Measurements from ENCODE around the gene BEX4. TPM values are rescaled to one million over a fixed set of nuclear protein-coding genes. Genes with fewer than 3 reads are reported as not detected.
"Not testable (repeated sequence)": the region's sequence is repeated elsewhere in the genome, so short reads cannot be mapped to it uniquely, and the experiment has no call there.

BEX4 gene, protein sequence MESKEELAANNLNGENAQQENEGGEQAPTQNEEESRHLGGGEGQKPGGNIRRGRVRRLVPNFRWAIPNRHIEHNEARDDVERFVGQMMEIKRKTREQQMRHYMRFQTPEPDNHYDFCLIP
- total RNA-seq (10 to 100 TPM; 23.8 to 53.6 (median 29.4) TPM), total RNA-seq (10.4 to 51.2 (median 39.7) reads per million in 29 experiments)
- 28.6 TPM for total RNA-seq (2013)

DNA sequence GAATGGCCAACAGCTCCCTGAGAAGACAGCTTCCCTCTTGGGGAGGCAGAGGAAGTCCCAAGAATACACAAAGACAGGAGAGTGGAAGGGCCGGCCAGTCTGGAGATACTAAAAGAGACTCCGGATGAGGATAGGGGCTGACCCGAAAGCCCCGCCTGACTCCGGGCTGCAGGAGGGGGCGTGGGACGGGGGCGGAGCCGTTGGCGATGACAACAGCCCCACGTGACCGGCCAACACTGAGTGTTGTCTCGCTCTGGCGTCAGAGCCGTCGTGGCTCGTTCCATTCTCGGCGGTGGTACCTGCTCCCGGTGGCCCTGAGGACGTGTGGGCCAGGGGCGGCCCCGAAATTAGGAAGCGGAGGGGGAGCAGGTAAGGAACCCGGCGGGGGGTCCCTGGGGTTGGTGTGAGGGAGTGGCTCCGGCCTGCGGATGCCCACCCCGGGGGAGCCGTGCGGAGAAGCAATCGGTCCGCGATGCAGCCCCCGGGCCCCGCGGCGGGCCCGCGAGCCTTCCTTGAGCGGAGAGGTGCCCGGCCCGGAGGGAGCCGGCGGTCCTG lies at the start of gene BEX4:
Gene BEX4, plus strand, starts transcription at position 239 of the 555 bp plus-strand sequence. CDS start 1,046 bp downstream, outside the sequence.
- Mint-ChIP-seq H3K4me3 (peak within 1 kb of the TSS; percentile 80 to 85 (median 81)), H3K4me1 (peaks cover 9 to 13% (median 11%) of the 10 kb centered on the region in 3 donors), H3K27ac (peak within 1 kb of the TSS; percentile 78 to 84), H3K36me3 (peaks cover 6% of the 10 kb centered on the region), H3K27me3 (peaks cover 0 to 18% of the 10 kb centered on the region in 2 donors), H3K9me3 (no peaks in the 10 kb centered on the region)
- H3K36me3 ChIP-seq (ENCODE audit: control insufficient read depth in 2 of 2, extremely low read depth in 1 of 2, insufficient read depth in 1 of 2, low read length in 1 of 2), result no peaks in the 10 kb centered on the region
- H3K4me3 ChIP-seq (ENCODE audit: control insufficient read depth in 1 of 2, extremely low read depth in 1 of 2, low read length in 1 of 2), result peak within 1 kb of the TSS; percentile 52 to 70
- DNase-seq, result peak; percentile 62 to 86 (median 79)
- H3K9me3 ChIP-seq, result no peaks in the 10 kb centered on the region
- 0% methylated on average over 15 of the region's 45 CpGs for WGBS (ENCODE audit: insufficient coverage)
- peaks cover 0 to 10% of the 10 kb centered on the region in 2 experiments for H3K4me1 ChIP-seq (ENCODE audit: control insufficient read depth in 1 of 2, extremely low read depth in 1 of 2, insufficient read depth in 2 of 2, low read length in 2 of 2)
- H3K27ac ChIP-seq (ENCODE audit: low read length), result peak within 1 kb of the TSS; percentile 86
- ChIA-PET POLR2A (no interaction called here), CTCF (no interaction called here)
- peak; percentile 90 to 93 (median 91) for ATAC-seq (replicated peaks in 1 of 4)
- peaks cover 0 to 4% of the 10 kb centered on the region in 2 experiments for H3K27me3 ChIP-seq (replicated peaks in 1 of 2; ENCODE audit: control insufficient read depth in 2 of 2, extremely low read depth in 1 of 2, insufficient read depth in 2 of 2, low read length in 1 of 2)

DNA sequence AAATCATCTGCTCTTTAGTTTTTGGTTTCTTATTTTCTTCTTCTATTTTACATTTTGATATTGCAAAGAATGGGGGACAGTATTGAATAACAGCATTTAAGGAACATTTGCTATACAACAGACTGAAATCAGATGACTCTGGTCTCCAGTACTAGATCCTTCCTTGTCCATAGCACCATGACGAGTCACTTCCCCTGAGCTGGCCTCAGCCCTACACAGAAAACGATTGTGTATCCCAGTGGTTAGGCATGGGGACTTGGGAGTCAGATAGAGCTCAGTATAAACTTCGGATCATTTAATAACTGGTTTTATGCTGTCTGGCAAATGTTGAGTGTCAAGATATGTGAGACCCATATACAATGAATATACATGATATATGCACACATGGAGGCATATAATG lies 44.7 kb upstream of the BEX4 start:
- H3K4me1 Mint-ChIP-seq, result no peaks in the 10 kb centered on the region
- no CpG with 5 or more reads among the region's 3 CpGs for WGBS (ENCODE audit: insufficient coverage)
- Histone ChIP-seq H3K4me1 (ENCODE audit: control insufficient read depth in 1 of 2, extremely low read depth in 1 of 2, insufficient read depth in 2 of 2, low read length in 2 of 2) (no peaks in the 10 kb centered on the region), H3K9me3 (no peaks in the 10 kb centered on the region), H3K27me3 (replicated peaks in 1 of 2; ENCODE audit: control insufficient read depth in 2 of 2, extremely low read depth in 1 of 2, insufficient read depth in 2 of 2, low read length in 1 of 2) (peaks cover 0 to 2% of the 10 kb centered on the region in 2 experiments), H3K4me3 (ENCODE audit: control insufficient read depth in 1 of 2, extremely low read depth in 1 of 2, low read length in 1 of 2) (no peak overlapping the region), H3K27ac (ENCODE audit: low read length) (no peak overlapping the region), H3K36me3 (ENCODE audit: control insufficient read depth in 2 of 2, extremely low read depth in 1 of 2, insufficient read depth in 1 of 2, low read length in 1 of 2) (no peaks in the 10 kb centered on the region)
- H3K27me3 Mint-ChIP-seq, result peaks cover 2 to 10% of the 10 kb centered on the region in 2 donors
- DNase-seq, result no peak
- ChIA-PET POLR2A (no interaction called here), CTCF (interaction anchor here in 1 of 2 donors (0.7 kb wide), 1 partner anchor 219 kb away, joined by 3 read pairs; no protein-coding TSS in a partner anchor)
- H3K9me3 Mint-ChIP-seq, result no peaks in the 10 kb centered on the region
- H3K4me3 Mint-ChIP-seq, result no peak overlapping the region
- H3K36me3 Mint-ChIP-seq, result no peaks in the 10 kb centered on the region
- no peak for ATAC-seq (replicated peaks in 1 of 4)
- no peak overlapping the region for H3K27ac Mint-ChIP-seq

DNA sequence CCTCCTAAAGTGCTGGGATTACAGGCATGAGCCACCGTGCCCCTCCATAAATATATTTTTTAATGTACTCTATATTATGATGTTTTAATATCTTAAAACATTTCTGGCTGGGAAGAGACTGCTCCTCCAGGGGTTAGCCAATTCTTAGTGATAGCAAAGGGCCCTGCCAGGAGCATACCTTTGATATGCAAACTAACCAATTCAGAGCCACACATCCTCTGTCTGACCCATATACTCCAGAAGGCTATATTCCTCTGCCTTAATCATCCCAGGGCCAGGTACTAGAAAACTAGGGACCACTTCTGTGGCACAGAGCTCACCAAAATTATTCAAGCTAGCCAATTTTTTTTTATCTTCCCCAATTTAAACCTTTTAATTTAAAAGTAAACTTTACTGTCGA lies 43.6 kb upstream of the BEX4 start:
- Histone ChIP-seq H3K9me3 (no peaks in the 10 kb centered on the region), H3K27me3 (replicated peaks in 1 of 2; ENCODE audit: control insufficient read depth in 2 of 2, extremely low read depth in 1 of 2, insufficient read depth in 2 of 2, low read length in 1 of 2) (peaks cover 2 to 3% of the 10 kb centered on the region in 2 experiments), H3K4me1 (ENCODE audit: control insufficient read depth in 1 of 2, extremely low read depth in 1 of 2, insufficient read depth in 2 of 2, low read length in 2 of 2) (peaks cover 0 to 2% of the 10 kb centered on the region in 2 experiments), H3K4me3 (ENCODE audit: control insufficient read depth in 1 of 2, extremely low read depth in 1 of 2, low read length in 1 of 2) (no peak overlapping the region), H3K36me3 (ENCODE audit: control insufficient read depth in 2 of 2, extremely low read depth in 1 of 2, insufficient read depth in 1 of 2, low read length in 1 of 2) (no peaks in the 10 kb centered on the region), H3K27ac (ENCODE audit: low read length) (no peak overlapping the region)
- Mint-ChIP-seq H3K36me3 (no peaks in the 10 kb centered on the region), H3K4me1 (peaks cover 0 to 4% (median 3%) of the 10 kb centered on the region in 3 donors), H3K4me3 (no peak overlapping the region), H3K27ac (no peak overlapping the region), H3K9me3 (no peaks in the 10 kb centered on the region), H3K27me3 (peaks cover 5 to 10% of the 10 kb centered on the region in 2 donors)
- CTCF ChIA-PET, result no interaction called here
- DNase-seq, result no peak
- WGBS (ENCODE audit: insufficient coverage), result no CpG with 5 or more reads among the region's 2 CpGs
- ATAC-seq (replicated peaks in 1 of 4), result no peak
- POLR2A ChIA-PET, result no interaction called here

DNA sequence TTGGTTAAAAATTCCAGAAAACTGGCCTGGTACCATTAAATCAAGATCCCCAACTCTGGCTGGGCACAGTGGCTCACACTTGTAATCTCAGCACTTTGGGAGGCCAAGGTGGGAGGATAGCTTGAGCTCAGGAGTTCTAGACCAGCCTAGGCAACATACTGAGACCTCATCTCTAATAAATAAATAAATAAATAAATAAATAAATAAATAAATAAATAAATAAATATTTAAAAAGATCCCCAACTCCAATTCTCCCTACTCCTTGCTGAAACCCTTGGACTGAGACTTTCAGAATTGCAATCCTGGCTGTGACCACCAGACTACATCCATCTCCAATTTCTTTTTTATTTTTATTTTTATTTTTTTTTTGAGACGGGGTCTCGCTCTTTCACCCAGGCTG lies 39.7 kb upstream of the BEX4 start:
- H3K4me3 ChIP-seq (ENCODE audit: control insufficient read depth in 1 of 2, extremely low read depth in 1 of 2, low read length in 1 of 2); H3K36me3 Mint-ChIP-seq; POLR2A ChIA-PET; H3K4me1 Mint-ChIP-seq; H3K4me3 Mint-ChIP-seq; H3K27me3 ChIP-seq (replicated peaks in 1 of 2; ENCODE audit: control insufficient read depth in 2 of 2, extremely low read depth in 1 of 2, insufficient read depth in 2 of 2, low read length in 1 of 2); H3K9me3 Mint-ChIP-seq; H3K27ac Mint-ChIP-seq; H3K36me3 ChIP-seq (ENCODE audit: control insufficient read depth in 2 of 2, extremely low read depth in 1 of 2, insufficient read depth in 1 of 2, low read length in 1 of 2); ATAC-seq (replicated peaks in 1 of 4); DNase-seq; H3K9me3 ChIP-seq; H3K27ac ChIP-seq (ENCODE audit: low read length); H3K4me1 ChIP-seq (ENCODE audit: control insufficient read depth in 1 of 2, extremely low read depth in 1 of 2, insufficient read depth in 2 of 2, low read length in 2 of 2): not testable (repeated sequence)
- peaks cover 8 to 14% of the 10 kb centered on the region in 2 donors for H3K27me3 Mint-ChIP-seq
- CTCF ChIA-PET, result interaction anchor here in 1 of 2 donors (2.4 kb wide), 1 partner anchor 224 kb away, joined by 11 read pairs; no protein-coding TSS in a partner anchor
- no CpG with 5 or more reads among the region's 2 CpGs for WGBS (ENCODE audit: insufficient coverage)

DNA sequence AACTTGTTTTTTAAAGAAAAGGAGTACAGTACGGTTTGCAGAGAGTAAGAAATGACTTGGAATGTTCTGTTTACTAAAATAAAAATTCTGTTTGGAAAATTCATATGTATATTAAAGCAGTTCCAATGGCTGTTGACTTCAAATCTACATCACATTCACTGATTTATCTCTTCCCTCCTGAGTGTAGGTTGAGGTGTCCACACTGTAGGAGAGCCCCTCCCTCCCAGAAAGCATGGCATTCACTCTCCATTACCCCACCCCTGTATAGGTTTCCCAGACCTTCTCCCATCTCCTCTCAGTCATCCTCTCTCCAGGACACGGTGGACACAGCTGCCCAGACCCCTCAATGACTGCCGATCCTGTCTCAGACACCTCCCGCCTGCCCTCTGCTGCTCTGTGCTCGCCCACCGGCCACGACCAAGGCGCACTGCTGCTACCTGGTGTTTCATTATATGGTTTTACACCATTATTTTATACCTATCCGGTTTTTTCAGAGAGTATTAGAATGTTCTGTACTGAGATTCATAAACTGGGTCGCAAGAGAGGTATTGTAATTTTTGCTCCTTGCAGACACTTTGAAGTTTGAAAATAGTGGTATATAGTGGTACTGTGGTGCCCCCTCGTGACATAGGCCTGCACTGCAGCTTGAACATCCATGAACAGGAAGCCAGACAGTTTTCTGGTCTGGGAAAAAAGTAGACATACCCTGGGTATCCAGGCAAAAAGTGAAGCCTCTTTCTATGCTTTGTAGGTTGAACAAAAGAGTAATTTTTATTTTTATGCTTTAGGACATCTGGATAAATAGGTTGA lies 38.8 kb upstream of the BEX4 start:
- H3K9me3 Mint-ChIP-seq, result no peaks in the 10 kb centered on the region
- H3K4me1 Mint-ChIP-seq, result peaks cover 0 to 4% (median 4%) of the 10 kb centered on the region in 3 donors
- no peaks in the 10 kb centered on the region for H3K9me3 ChIP-seq
- no peak overlapping the region for H3K4me3 ChIP-seq (ENCODE audit: control insufficient read depth in 1 of 2, extremely low read depth in 1 of 2, low read length in 1 of 2)
- no peaks in the 10 kb centered on the region for H3K36me3 ChIP-seq (ENCODE audit: control insufficient read depth in 2 of 2, extremely low read depth in 1 of 2, insufficient read depth in 1 of 2, low read length in 1 of 2)
- DNase-seq, result peak in 33 of 35 experiments; percentile 13 to 66 (median 42)
- H3K27me3 Mint-ChIP-seq, result peaks cover 8 to 14% of the 10 kb centered on the region in 2 donors
- peaks cover 2 to 3% of the 10 kb centered on the region in 2 experiments for H3K27me3 ChIP-seq (replicated peaks in 1 of 2; ENCODE audit: control insufficient read depth in 2 of 2, extremely low read depth in 1 of 2, insufficient read depth in 2 of 2, low read length in 1 of 2)
- H3K27ac Mint-ChIP-seq, result no peak overlapping the region
- WGBS (ENCODE audit: insufficient coverage), result 0% methylated on average over 1 of the region's 11 CpGs
- peak; percentile 57 to 66 (median 64) for ATAC-seq (replicated peaks in 1 of 4)
- peaks cover 0 to 2% of the 10 kb centered on the region in 2 experiments for H3K4me1 ChIP-seq (ENCODE audit: control insufficient read depth in 1 of 2, extremely low read depth in 1 of 2, insufficient read depth in 2 of 2, low read length in 2 of 2)
- H3K4me3 Mint-ChIP-seq, result peak overlapping the region in 1 of 3 donors; percentile 14
- POLR2A ChIA-PET, result no interaction called here
- no peak overlapping the region for H3K27ac ChIP-seq (ENCODE audit: low read length)
- CTCF ChIA-PET, result interaction anchor here (0.7 to 2.4 kb wide), 4 partner anchors 224 to 229 kb away, joined by 3 to 11 read pairs (median 6); no protein-coding TSS in a partner anchor
- H3K36me3 Mint-ChIP-seq, result no peaks in the 10 kb centered on the region

DNA sequence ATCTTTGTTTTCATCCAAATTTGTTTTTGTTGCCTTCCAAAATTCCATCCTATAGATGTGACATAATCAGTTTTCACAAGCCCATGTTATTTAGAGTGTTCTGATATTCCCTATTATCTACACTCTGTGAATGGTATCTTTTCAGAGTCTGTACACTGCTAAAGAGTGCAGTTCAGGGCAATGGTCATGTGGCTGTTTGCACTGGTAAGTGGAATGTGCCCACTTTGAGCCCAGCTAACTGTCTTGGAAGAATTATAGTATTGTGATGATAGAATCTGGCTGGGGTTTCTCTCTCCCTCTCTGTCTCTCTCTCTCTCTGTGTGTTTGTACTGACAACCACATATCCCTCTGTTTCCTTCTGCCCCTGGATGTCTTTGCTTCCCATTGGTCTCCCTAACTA lies 37.4 kb upstream of the BEX4 start:
- no peaks in the 10 kb centered on the region for H3K36me3 Mint-ChIP-seq
- ChIA-PET POLR2A (no interaction called here), CTCF (interaction anchor here in 1 of 2 donors (2.4 kb wide), 1 partner anchor 226 kb away, joined by 11 read pairs; no protein-coding TSS in a partner anchor)
- no peak overlapping the region for H3K27ac Mint-ChIP-seq
- peaks cover 2 to 3% of the 10 kb centered on the region in 2 experiments for H3K27me3 ChIP-seq (replicated peaks in 1 of 2; ENCODE audit: control insufficient read depth in 2 of 2, extremely low read depth in 1 of 2, insufficient read depth in 2 of 2, low read length in 1 of 2)
- H3K9me3 Mint-ChIP-seq, result no peaks in the 10 kb centered on the region
- H3K9me3 ChIP-seq, result no peaks in the 10 kb centered on the region
- no peak overlapping the region for H3K27ac ChIP-seq (ENCODE audit: low read length)
- ATAC-seq (replicated peaks in 1 of 4) (no peak), DNase-seq (no peak)
- peaks cover 0 to 4% (median 4%) of the 10 kb centered on the region in 3 donors for H3K4me1 Mint-ChIP-seq
- H3K27me3 Mint-ChIP-seq, result peaks cover 8 to 14% of the 10 kb centered on the region in 2 donors
- no peak overlapping the region for H3K4me3 Mint-ChIP-seq
- H3K36me3 ChIP-seq (ENCODE audit: control insufficient read depth in 2 of 2, extremely low read depth in 1 of 2, insufficient read depth in 1 of 2, low read length in 1 of 2), result no peaks in the 10 kb centered on the region
- peaks cover 0 to 2% of the 10 kb centered on the region in 2 experiments for H3K4me1 ChIP-seq (ENCODE audit: control insufficient read depth in 1 of 2, extremely low read depth in 1 of 2, insufficient read depth in 2 of 2, low read length in 2 of 2)
- H3K4me3 ChIP-seq (ENCODE audit: control insufficient read depth in 1 of 2, extremely low read depth in 1 of 2, low read length in 1 of 2), result no peak overlapping the region

Data from T-cell (primary cell).